GM18858 (cell line): Measurements from ENCODE around the gene ZNF277.
"Not testable (repeated sequence)": the region's sequence is repeated elsewhere in the genome, so short reads cannot be mapped to it uniquely, and the experiment has no call there.

Experiments used
- ATAC-seq: cut with Tn5 transposase; IDR thresholded peaks from one replicate; pipeline ENCODE4 v1.9.1; 2021; ENCODE audit not compliant: unreplicated experiment

ZNF277 gene

GRCh38 chr7:112207765-112208164, 1.3 kb downstream of the ZNF277 start:
- ATAC-seq: no peak

- ATAC-seq: no peak
Measured at GRCh38 chr7:112211348-112211907, 4.9 kb downstream of the ZNF277 start.

- ATAC-seq: no peak
Measured at GRCh38 chr7:112212571-112212970, 6.1 kb downstream of the ZNF277 start.

GRCh38 chr7:112213735-112214134, 7.2 kb downstream of the ZNF277 start:
- ATAC-seq: no peak

DNA sequence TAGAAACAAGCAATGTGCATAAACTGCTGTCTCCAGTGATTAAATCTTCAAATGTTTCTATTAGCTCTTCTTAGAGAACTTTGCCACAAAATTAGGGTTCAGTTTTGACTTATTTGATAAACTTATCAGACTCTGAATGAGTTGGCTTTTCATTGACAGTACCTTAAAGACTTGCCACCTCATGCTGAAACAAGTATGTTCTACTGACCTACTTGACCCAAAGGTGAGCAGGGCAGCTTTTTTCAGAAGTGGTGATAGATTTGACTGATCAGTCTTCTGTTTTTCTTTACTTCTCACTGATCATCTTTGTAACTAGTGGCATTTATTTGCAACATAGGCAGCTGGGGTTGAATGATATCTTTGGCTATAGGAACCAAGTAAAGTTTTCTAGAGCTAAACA, 7.8 kb downstream of the ZNF277 start:
- no peak for ATAC-seq

- ATAC-seq: no peak
Measured at GRCh38 chr7:112214883-112215282, 8.4 kb downstream of the ZNF277 start.

DNA sequence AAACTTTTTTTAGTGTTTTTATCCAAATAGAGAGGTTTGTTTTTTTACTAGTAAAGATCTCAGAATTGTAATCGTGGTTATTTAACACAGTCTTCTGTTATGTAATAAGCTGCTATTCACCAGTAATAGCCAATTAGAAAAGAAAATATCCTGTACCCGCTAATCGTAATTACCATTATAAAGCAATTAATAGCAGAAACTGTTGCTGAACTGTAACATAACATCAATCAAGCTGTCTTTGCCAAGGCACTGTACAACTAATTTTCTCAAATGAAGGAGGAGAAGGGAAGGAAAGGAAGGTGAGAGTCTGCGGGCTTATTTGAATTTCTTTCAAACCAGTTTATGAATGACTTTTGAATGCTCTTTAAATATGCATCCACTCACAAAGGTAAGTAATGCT, 9.3 kb downstream of the ZNF277 start:
- no peak for ATAC-seq

GRCh38 chr7:112220877-112221434, 14.5 kb downstream of the ZNF277 start:
- ATAC-seq: no peak

DNA sequence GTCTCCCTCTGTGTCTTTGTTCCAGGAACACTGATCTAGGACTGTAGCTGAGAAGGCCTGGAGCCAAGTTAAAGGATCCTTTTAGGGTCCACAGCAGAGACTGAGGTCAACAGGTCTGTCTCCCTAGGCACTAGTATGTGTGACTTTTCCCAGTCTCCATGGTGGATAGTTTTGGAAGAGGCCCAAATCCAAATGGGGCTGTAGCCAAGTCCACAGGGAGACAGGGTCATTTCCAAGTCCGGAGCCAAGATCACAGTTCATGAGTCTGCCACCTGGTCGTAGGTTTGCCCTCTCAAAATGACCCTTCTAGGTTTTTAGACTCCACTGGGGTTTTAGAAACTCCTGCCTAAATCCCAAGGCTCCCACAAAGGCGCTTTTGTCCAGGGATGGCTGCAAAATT, 16.8 kb downstream of the ZNF277 start:
- no peak for ATAC-seq

GRCh38 chr7:112224186-112224585, 17.7 kb downstream of the ZNF277 start:
- ATAC-seq: no peak

DNA sequence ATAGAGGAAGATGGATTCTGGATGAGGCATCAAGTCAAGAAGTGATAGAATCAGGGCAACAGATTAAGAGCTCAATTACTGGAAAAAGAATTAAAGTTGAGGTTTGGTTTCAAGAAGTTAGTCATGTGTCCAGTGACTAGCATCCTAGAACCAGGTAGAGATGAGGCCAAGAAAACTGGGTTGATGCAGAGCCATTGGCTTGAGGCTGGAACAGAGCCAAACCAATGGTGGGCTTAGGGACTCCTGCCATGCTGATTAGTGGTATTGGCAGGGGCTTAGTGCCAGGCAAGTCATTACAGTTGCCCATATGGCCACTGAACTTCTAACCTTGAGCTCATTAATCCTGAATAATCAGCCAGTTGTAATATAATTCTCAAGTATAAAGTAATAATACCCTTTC, 18.5 kb downstream of the ZNF277 start:
- no peak for ATAC-seq

DNA sequence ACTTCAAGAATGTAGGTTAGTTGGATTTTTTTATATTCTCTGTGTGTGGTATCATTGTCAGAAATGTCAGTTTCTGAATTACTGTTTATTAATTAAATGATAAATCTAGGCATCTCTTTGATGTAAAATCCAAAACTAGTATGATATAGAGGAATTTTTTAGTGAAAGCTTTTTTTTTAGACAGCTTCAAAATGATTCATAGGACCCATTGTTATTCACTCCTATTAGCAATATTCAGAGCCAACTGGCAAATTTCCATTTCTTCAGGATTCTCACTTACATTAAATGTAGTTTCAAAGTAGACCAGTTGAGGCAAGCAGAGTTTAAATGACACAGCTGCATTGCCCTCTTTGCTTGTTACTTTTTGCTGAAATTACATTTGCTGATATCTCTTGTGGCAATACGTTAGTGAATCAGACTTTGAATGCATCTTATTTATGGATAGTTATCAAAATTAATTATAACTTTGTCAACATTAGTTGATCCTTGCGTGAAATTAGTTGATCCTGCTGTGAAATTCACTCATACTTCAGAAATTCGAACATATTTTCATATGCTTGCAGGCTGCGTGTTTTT, 20.3 kb downstream of the ZNF277 start:
- ATAC-seq: no peak

DNA sequence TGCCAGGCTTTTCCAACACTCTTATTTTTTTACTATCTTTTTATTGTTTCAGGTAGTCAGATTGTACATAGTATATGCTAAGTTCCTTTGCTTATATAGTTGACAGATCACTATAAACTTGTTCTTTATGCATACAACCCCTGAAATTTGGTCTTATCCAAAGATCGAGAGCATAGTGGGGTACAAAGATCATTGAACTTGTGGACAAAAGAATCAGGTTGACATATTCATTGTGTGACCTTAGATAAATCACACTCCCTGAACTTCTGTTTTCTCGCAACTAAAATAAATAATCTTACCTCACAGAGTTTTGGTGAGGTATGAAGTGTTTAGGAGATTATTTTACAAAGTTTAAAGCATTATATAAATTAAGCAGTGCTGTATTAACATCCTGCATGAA, 22.1 kb downstream of the ZNF277 start:
- no peak for ATAC-seq

GRCh38 chr7:112232212-112232978, 25.9 kb downstream of the ZNF277 start:
- no peak for ATAC-seq

GRCh38 chr7:112233048-112233697, 26.7 kb downstream of the ZNF277 start:
- no peak for ATAC-seq

- ATAC-seq: no peak
Measured at GRCh38 chr7:112234147-112234546, 27.7 kb downstream of the ZNF277 start.

GRCh38 chr7:112236597-112236996, 30.1 kb downstream of the ZNF277 start:
- no peak for ATAC-seq

- ATAC-seq: no peak
Measured at GRCh38 chr7:112238330-112238729, 31.8 kb downstream of the ZNF277 start.

DNA sequence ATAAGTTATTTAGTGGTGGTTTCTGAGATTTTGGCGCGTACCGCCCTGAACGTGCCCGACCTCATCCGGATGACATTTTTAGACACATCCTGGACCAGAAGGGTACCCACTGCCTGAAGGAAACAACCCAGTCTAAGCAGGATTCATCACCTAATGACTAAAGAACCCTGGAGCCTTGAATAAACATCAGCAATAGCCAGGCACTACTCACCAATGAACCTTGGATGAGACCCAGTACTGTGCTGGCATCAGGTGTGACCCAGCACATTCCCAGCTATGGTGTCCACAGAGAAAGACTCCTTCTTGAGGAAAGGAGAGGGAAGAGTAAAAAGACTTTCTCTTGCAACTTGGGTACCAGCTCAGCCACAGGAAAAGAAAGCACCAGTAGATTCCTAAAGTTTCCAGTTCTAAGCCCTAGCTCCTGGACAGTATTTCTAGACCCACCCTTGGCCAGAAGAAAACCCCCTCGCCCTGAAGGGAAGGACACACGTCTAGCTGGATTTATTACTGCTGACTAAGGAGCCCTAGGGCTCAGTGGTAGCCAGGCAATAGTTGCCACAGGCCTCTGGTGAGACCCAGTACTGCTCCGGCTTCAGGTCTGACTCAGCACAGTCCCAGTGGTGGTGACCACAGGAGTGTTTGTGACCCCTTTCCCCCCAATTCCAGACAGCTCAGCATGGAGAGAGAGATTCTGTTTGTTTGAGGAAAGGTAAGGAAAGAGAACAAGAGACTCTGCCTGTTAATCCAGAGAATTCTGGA, 32.5 kb downstream of the ZNF277 start:
- ATAC-seq: no peak

DNA sequence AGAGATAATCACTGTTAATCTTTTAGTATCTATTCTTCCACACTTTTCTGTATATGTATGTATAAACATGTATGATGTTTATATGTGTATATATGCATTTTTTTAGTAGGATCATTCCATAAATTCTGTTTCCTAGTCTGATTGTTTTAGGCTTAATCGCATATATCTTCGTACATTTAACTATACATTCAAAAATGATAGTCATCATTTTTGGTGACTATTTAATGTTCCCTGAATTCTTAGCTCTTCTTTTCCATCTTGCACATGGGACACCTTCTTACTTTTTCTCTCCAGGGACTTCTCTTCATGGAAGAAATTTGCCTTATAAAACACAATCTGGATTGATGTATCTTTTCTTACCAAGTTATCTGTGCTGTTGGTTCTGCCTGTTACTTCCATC, 42.1 kb downstream of the ZNF277 start:
- no peak for ATAC-seq

- not testable (repeated sequence) for ATAC-seq
Measured at GRCh38 chr7:112249967-112250366, 43.5 kb downstream of the ZNF277 start.
